ENCODE measurements around the gene SULT1A1. TPM values are rescaled to one million over a fixed set of nuclear protein-coding genes. Genes with fewer than 3 reads are reported as not detected.

SULT1A1 gene
- total and polyA plus RNA-seq, 2 of the 8 experiments (the other 6 are each of a cell fraction or from before 2014, with no cell fraction given): 2.1 to 4.0 TPM

DNA sequence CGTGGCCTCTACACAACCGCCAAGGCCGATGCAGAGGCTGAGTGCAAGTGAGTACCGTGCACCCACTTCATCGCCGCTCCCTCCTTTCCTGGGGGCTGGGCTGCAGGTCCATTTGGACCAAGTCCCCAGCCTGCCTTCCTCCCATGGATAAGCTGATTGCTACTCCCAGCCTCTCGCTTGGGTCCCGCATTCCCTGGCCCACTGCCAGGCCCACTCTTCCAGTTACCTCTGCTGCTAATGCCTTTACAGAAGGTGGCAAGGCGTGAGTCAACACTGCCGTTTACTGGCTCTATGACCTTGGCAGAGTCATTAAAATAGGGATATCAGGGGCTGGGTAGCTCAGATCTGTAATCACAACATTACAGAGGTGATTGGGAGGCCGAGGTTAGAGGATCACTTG is 24.2 kb downstream of the SULT1A1 start:
- no peak overlapping the region for H2BK20ac ChIP-seq (ENCODE audit: low read length)
- FAIRE-seq (no peak), DNase-seq (ENCODE audit: low read depth in 1 of 2, low spot score in 2 of 2) (no peak)
- H3K23me2 ChIP-seq (ENCODE audit: low read depth, low read length): no peaks in the 10 kb centered on the region
- no peak overlapping the region for H4K8ac ChIP-seq (ENCODE audit: extremely low read depth, insufficient read depth, low read length)
- no peak overlapping the region for H3K14ac ChIP-seq (ENCODE audit: insufficient read length)
- 90% methylated on average over 11 of the region's 11 CpGs; no CpG with 5 or more reads in 1 of the 2 experiments for WGBS, 2 experiments (ENCODE audit: extremely low coverage in 1 of 2, insufficient coverage in 1 of 2, insufficient read length in 1 of 2, insufficient replicate concordance in 2 of 2, low coverage in 1 of 2, low lambda C conversion rate in 2 of 2, missing lambda C conversion rate in 1 of 2)
- no peak overlapping the region for H3K4ac ChIP-seq (replicated peaks; ENCODE audit: insufficient read length, low read depth, low read length)
- no peak overlapping the region for H3K4me3 ChIP-seq (ENCODE audit: extremely low read depth in 1 of 4, insufficient read depth in 2 of 4, low read depth in 3 of 4, low read length in 4 of 4)
- no peak overlapping the region for H4K91ac ChIP-seq (replicated peaks; ENCODE audit: insufficient read length, low read length)
- H2BK15ac ChIP-seq (ENCODE audit: low read length): no peak overlapping the region
- no peak overlapping the region for H2BK12ac ChIP-seq (ENCODE audit: low read depth, low read length)
- H3K23ac ChIP-seq (ENCODE audit: insufficient read length): no peak overlapping the region
- H3K18ac ChIP-seq (ENCODE audit: extremely low read depth, low read length): no peak overlapping the region
- H3K79me1 ChIP-seq (ENCODE audit: low read depth, low read length): no peaks in the 10 kb centered on the region
- H2BK5ac ChIP-seq (ENCODE audit: low read depth, low read length): no peak overlapping the region
- H3K9me3 ChIP-seq (ENCODE audit: insufficient read depth in 2 of 2, low read depth in 1 of 2, low read length in 1 of 2): no peaks in the 10 kb centered on the region
- H2AFZ ChIP-seq (ENCODE audit: low read length): no peak overlapping the region
- H3K27ac ChIP-seq (ENCODE audit: low read depth, low read length): no peak overlapping the region
- peaks cover 0 to 7% (median 2%) of the 10 kb centered on the region in 4 experiments; a peak in 5 of 8 replicates for H3K36me3 ChIP-seq (ENCODE audit: control insufficient read depth in 2 of 4, insufficient read depth in 4 of 4, low read length in 3 of 4)
- no peak overlapping the region for H3K4me2 ChIP-seq (ENCODE audit: insufficient read depth in 1 of 2, low read depth in 2 of 2, low read length in 2 of 2)
- no peaks in the 10 kb centered on the region for H3K79me2 ChIP-seq (ENCODE audit: control insufficient read depth in 1 of 2, insufficient read depth in 2 of 2, low read length in 2 of 2)
- ChIA-PET POLR2A (ENCODE audit: partially characterized antibody) (interaction anchor here (1.5 kb wide), 1 partner anchor 10 kb away, joined by 4 read pairs; no protein-coding TSS in a partner anchor), CTCF (ENCODE audit: partially characterized antibody) (interaction anchor here (1.0 kb wide), 1 partner anchor 17 kb away, joined by 3 read pairs; no protein-coding TSS in a partner anchor)
- H3K27me3 ChIP-seq (replicated peaks in 1 of 4; ENCODE audit: control insufficient read depth in 3 of 4, extremely low read depth in 1 of 4, insufficient read depth in 3 of 4, low read length in 3 of 4): no peaks in the 10 kb centered on the region
- no peak overlapping the region for H4K5ac ChIP-seq (ENCODE audit: insufficient read length, low read depth, low read length)
- peaks cover 0 to 2% of the 10 kb centered on the region in 2 experiments for H4K20me1 ChIP-seq (replicated peaks in 1 of 2; ENCODE audit: control insufficient read depth in 1 of 2, insufficient read depth in 2 of 2, low read length in 2 of 2)
- H3K56ac ChIP-seq (replicated peaks; ENCODE audit: insufficient read length, low read depth, low read length): no peak overlapping the region
- no peaks in the 10 kb centered on the region for H3K4me1 ChIP-seq (replicated peaks in 1 of 4; ENCODE audit: control insufficient read depth in 3 of 4, insufficient read depth in 4 of 4, low read length in 3 of 4)
- no peak overlapping the region for H2AK5ac ChIP-seq (ENCODE audit: low read depth, low read length)
- H2BK120ac ChIP-seq (replicated peaks; ENCODE audit: low read depth, low read length): no peak overlapping the region
- no peak overlapping the region for H3K9ac ChIP-seq (replicated peaks in 1 of 4; ENCODE audit: extremely low read depth in 1 of 4, low read depth in 3 of 4, low read length in 3 of 4)
- TF ChIP-seq POLR2A (IDR thresholded peaks at IDR 0.05; ENCODE audit: control extremely low read depth in 1 of 2, low read depth in 2 of 2, low read length in 2 of 2): no peak
- no peak for TF ChIP-seq SRF (IDR thresholded peaks at IDR 0.05; ENCODE audit: low read depth, low read length)
- TF ChIP-seq CHD2 (IDR thresholded peaks at IDR 0.05; ENCODE audit: low read length): no peak

Data from H1 (cell line).